ENCODE data around the gene PRICKLE4.

PRICKLE4 gene, protein sequence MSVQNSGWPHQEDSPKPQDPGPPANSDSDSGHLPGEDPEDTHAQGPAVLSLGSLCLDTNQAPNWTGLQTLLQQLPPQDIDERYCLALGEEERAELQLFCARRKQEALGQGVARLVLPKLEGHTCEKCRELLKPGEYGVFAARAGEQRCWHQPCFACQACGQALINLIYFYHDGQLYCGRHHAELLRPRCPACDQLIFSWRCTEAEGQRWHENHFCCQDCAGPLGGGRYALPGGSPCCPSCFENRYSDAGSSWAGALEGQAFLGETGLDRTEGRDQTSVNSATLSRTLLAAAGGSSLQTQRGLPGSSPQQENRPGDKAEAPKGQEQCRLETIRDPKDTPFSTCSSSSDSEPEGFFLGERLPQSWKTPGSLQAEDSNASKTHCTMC

GRCh38 chr6:41780551-41781365 lies at the start of gene PRICKLE4:
PRICKLE4 (plus strand) TSS chr6:41780782; CDS start chr6:41783474, 2,692 bp downstream.
- H3K36me3 Mint-ChIP-seq = no peaks in the 10 kb centered on the region
- H3K27me3 Mint-ChIP-seq = no peaks in the 10 kb centered on the region
- no peaks in the 10 kb centered on the region for H3K9me3 Mint-ChIP-seq (ENCODE audit: low read depth)
- H3K4me1 Mint-ChIP-seq (ENCODE audit: low read depth) = peaks cover 14% of the 10 kb centered on the region
- H3K27ac Mint-ChIP-seq = peak within 1 kb of the TSS; percentile 61
- peak within 1 kb of the TSS; percentile 91 for H3K4me3 Mint-ChIP-seq

DNA sequence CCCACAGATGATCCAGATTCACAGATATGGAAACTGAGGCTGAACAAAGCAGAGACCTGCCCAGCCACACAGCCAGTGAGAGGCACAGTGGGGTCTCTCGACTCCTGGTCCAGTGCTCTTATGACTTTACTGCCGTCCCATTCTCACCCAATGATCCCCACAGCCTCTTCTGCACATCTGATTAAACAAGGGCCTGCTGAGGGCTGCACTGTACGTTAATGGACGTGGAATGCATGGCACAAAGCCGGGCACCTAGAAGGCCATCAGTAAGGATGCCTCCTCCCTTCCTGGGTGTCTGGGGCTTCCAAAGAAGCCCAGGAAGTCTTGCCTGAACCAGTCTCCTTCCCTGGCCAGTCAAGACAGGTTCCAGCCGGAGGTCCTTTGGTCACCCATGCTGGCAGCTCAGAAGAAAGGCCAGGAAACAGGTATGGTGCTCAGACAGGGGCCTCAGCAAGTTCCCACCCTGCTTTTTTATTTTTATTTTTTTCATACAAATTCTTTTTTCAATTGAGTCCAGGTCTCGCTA lies 49.0 kb upstream of the PRICKLE4 start:
- H3K4me3 Mint-ChIP-seq = no peak overlapping the region
- H3K9me3 Mint-ChIP-seq (ENCODE audit: low read depth) = no peaks in the 10 kb centered on the region
- peaks cover 50% of the 10 kb centered on the region for H3K4me1 Mint-ChIP-seq (ENCODE audit: low read depth)
- H3K36me3 Mint-ChIP-seq = no peaks in the 10 kb centered on the region
- H3K27ac Mint-ChIP-seq = no peak overlapping the region
- H3K27me3 Mint-ChIP-seq = no peaks in the 10 kb centered on the region

GRCh38 chr6:41732149-41732548 lies 48.4 kb upstream of the PRICKLE4 start:
- H3K4me3 Mint-ChIP-seq = peak overlapping the region; percentile 80
- H3K4me1 Mint-ChIP-seq (ENCODE audit: low read depth) = peaks cover 45% of the 10 kb centered on the region
- no peak overlapping the region for H3K27ac Mint-ChIP-seq
- no peaks in the 10 kb centered on the region for H3K36me3 Mint-ChIP-seq
- H3K27me3 Mint-ChIP-seq = no peaks in the 10 kb centered on the region
- no peaks in the 10 kb centered on the region for H3K9me3 Mint-ChIP-seq (ENCODE audit: low read depth)

- Mint-ChIP-seq H3K27ac (no peak overlapping the region), H3K27me3 (no peaks in the 10 kb centered on the region), H3K4me3 (peak overlapping the region; percentile 80), H3K36me3 (no peaks in the 10 kb centered on the region), H3K9me3 (ENCODE audit: low read depth) (no peaks in the 10 kb centered on the region), H3K4me1 (ENCODE audit: low read depth) (peaks cover 44% of the 10 kb centered on the region)
Observed at GRCh38 chr6:41732591-41733359, 47.8 kb upstream of the PRICKLE4 start.

DNA sequence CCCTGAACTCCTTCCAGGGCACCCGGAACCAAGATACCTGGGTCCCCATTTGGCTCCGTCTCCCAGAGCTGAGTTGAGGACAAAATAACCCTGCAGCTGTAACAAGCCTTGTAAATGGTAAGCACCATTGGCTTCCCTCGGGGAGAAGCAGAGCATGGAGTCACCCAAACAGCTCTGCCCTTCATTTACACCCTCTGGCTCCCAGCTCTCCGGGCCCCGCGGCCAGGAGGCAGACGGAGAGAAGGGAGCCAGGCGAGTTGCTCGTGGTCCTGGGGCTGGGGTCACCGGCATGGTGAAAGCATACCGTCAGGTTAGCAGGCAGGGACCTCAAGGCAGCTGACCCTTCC lies 47.2 kb upstream of the PRICKLE4 start:
- Mint-ChIP-seq H3K4me3 (peak overlapping the region; percentile 80), H3K4me1 (ENCODE audit: low read depth) (peaks cover 44% of the 10 kb centered on the region), H3K27ac (no peak overlapping the region), H3K36me3 (no peaks in the 10 kb centered on the region), H3K9me3 (ENCODE audit: low read depth) (no peaks in the 10 kb centered on the region), H3K27me3 (no peaks in the 10 kb centered on the region)

- Mint-ChIP-seq H3K27me3 (no peaks in the 10 kb centered on the region), H3K36me3 (no peaks in the 10 kb centered on the region), H3K4me3 (peak overlapping the region; percentile 80), H3K9me3 (ENCODE audit: low read depth) (no peaks in the 10 kb centered on the region), H3K4me1 (ENCODE audit: low read depth) (peaks cover 42% of the 10 kb centered on the region), H3K27ac (no peak overlapping the region)
Observed at GRCh38 chr6:41733707-41734665, 46.6 kb upstream of the PRICKLE4 start.

DNA sequence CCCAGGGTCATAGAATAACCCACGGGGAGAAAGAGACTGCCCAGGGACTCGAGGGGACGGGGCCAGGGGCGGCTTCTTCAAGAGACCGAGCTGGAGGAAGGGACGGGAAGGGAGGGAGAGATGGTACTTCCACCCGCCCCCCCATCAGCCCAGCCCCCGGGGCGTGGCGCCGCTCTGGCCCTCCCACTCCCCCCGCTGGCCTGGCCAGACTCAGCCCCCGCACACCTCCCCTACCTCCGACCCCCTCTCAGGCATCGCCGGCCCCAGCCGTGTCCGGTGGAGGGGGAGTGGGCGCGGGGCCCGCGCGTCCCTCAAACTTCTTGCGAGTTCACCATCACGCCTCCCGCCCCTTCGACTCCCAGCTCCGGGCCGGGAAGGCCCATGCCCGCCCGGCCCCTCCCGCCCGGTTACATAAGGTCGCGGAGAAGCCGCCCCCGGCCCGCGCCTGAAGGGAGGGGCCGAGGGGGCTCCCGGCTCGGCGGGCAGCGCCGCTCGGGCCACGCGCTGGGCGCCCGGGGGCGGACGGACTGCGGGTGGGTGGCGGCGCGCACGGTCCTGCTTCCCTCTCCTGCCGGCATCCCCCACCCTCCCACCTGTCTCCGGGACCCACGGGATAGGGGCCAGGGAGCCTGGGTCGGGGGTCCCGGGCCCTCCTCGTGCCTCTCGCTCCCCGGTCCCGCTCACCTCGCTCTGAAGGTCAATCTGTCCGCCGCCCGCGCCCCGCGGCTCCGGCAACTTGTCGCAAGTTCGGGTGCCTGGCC lies 45.7 kb upstream of the PRICKLE4 start:
- Mint-ChIP-seq H3K4me3 (peak overlapping the region; percentile 63), H3K9me3 (ENCODE audit: low read depth) (no peaks in the 10 kb centered on the region), H3K27me3 (no peaks in the 10 kb centered on the region), H3K36me3 (no peaks in the 10 kb centered on the region), H3K27ac (no peak overlapping the region), H3K4me1 (ENCODE audit: low read depth) (peaks cover 36% of the 10 kb centered on the region)

- H3K4me3 Mint-ChIP-seq = peak within 1 kb of the TSS; percentile 77
- H3K27me3 Mint-ChIP-seq = no peaks in the 10 kb centered on the region
- no peaks in the 10 kb centered on the region for H3K9me3 Mint-ChIP-seq (ENCODE audit: low read depth)
- no peak within 1 kb of the TSS for H3K27ac Mint-ChIP-seq
- no peaks in the 10 kb centered on the region for H3K36me3 Mint-ChIP-seq
- H3K4me1 Mint-ChIP-seq (ENCODE audit: low read depth) = peaks cover 29% of the 10 kb centered on the region
Observed at GRCh38 chr6:41735427-41736185, 45.0 kb upstream of the PRICKLE4 start, which contains the start of gene TFEB. TFEB (minus strand) TSS chr6:41735608; CDS start chr6:41691213, 44,395 bp downstream.

- H3K9me3 Mint-ChIP-seq (ENCODE audit: low read depth) = no peaks in the 10 kb centered on the region
- no peak overlapping the region for H3K4me3 Mint-ChIP-seq
- no peak overlapping the region for H3K27ac Mint-ChIP-seq
- H3K4me1 Mint-ChIP-seq (ENCODE audit: low read depth) = peaks cover 23% of the 10 kb centered on the region
- no peaks in the 10 kb centered on the region for H3K36me3 Mint-ChIP-seq
- H3K27me3 Mint-ChIP-seq = no peaks in the 10 kb centered on the region
Observed at GRCh38 chr6:41736186-41736733, 44.3 kb upstream of the PRICKLE4 start.

DNA sequence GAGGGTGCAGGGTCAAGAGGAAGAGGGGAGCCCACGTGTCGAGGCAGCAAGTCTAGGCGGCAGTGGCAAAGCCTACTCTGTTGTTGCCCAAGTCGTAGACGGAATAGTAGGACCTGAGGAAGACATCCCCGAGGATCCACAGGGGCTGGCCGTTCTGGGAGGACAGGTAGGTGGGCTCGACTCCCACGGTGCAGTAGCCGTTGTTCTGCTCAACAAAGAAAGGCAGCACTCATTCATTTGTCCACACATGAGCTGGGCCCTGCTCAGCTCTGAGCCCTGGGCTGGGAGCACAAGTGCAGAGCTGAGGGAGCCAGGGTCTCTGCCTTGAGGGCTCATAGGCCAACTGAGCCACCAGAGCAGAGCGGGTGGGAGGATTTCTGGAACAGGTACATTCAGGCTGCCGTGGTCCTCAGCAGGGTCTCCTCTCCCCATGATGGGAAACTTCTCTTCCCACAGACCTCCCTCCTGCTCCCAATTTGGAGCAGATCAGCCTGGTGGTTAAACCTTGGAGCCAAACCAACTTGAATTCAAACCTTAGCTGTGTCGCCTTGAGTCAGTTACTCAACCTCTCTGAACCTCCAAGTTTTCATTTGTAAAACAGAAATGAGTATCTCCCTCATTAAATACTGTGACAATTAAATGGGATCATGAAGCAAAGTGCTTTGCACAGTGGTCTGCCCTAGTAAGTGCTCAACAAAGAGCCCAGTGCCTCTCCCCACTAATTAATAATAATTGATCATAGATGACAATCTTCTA lies 43.6 kb upstream of the PRICKLE4 start:
- no peak overlapping the region for H3K27ac Mint-ChIP-seq
- H3K4me3 Mint-ChIP-seq = no peak overlapping the region
- no peaks in the 10 kb centered on the region for H3K27me3 Mint-ChIP-seq
- H3K9me3 Mint-ChIP-seq (ENCODE audit: low read depth) = no peaks in the 10 kb centered on the region
- peaks cover 19% of the 10 kb centered on the region for H3K4me1 Mint-ChIP-seq (ENCODE audit: low read depth)
- H3K36me3 Mint-ChIP-seq = no peaks in the 10 kb centered on the region

DNA sequence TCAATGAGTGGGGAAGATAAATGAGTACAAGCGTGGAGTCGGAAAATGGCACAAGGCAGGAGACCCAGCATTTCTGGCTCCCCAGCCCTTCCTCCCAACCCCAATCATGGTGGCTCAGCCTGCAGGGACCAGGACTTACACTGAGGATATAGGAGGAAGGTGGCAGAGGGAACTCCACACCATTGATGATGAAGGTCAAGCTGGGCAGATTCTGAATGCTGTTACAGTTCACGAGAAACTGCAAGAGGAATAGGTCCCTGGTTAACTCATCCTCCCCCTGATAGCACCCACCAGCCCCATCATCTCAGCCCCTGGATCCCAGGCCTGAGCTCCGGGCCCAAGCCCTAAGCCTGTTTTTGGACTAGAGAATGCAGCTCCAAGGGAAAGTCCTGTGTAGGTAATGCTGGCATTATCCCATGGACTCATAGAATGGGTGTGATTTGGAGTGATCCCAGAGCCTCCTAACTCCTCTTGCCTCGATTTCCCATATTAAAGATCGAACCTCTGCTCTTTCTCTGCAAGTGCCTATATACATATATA lies 42.9 kb upstream of the PRICKLE4 start:
- Mint-ChIP-seq H3K4me3 (no peak overlapping the region), H3K36me3 (no peaks in the 10 kb centered on the region), H3K27ac (no peak overlapping the region), H3K4me1 (ENCODE audit: low read depth) (peaks cover 14% of the 10 kb centered on the region), H3K9me3 (ENCODE audit: low read depth) (no peaks in the 10 kb centered on the region), H3K27me3 (no peaks in the 10 kb centered on the region)

DNA sequence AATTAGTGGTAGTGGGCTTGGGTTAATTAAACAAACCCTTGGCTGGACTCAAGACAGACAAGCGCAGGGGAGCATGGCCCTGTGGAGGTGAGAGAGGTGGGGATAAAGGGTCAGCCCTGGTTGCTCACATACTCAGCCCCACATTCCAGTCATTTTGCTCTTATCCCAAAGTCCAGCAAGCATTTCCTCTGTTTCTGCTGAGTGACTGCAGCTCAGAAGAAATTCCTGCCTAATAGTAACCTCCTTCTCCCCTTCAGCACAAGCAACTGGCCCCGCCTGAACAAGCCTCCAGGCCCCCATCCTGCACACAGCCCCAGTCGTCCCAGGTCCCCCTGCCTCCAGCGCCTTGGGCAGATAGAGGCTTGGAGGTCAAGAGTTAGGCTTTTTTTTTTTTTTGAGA lies 41.5 kb upstream of the PRICKLE4 start:
- Mint-ChIP-seq H3K27ac (no peak overlapping the region), H3K9me3 (ENCODE audit: low read depth) (no peaks in the 10 kb centered on the region)

More for the DNA sequence above, 41.5 kb upstream of the PRICKLE4 start:
- Mint-ChIP-seq H3K4me1 (ENCODE audit: low read depth) (peaks cover 2% of the 10 kb centered on the region), H3K4me3 (no peak overlapping the region), H3K36me3 (no peaks in the 10 kb centered on the region), H3K27me3 (no peaks in the 10 kb centered on the region)

Data from activated naive CD8-positive, alpha-beta T cell (primary cell).